Measurements from ENCODE around the gene REPIN1. TPM values are rescaled to one million over a fixed set of nuclear protein-coding genes. Genes with fewer than 3 reads are reported as not detected.
A peak's percentile ranks its signal among the peaks of the same experiment; 100 is the strongest.

REPIN1 gene
- total and polyA plus RNA-seq, 9 of the 15 experiments (the other 6 are each of a cell fraction or from before 2014, with no cell fraction given) = 8.1 to 283 (median 94.3) TPM

- POLR2A ChIA-PET = interaction anchor here (0.7 to 2.0 kb wide), 6 partner anchors 10 to 474 kb away, joined by 3 to 13 read pairs (median 4); partner anchors contain the start of gene ACTR3C
Measured at GRCh38 chr7:150335774-150336112, 32.9 kb upstream of the REPIN1 start.

More at GRCh38 chr7:150335774-150336112, 32.9 kb upstream of the REPIN1 start:
- WGBS (ENCODE audit: insufficient coverage, low coverage, missing lambda C conversion rate) = 64% methylated on average over 6 of the region's 6 CpGs
- no TSS peak for BruUV-seq (replicated peaks)
- Histone ChIP-seq H3K9ac (ENCODE audit: insufficient read depth in 1 of 2, low read depth in 2 of 2, low read length in 2 of 2) (no peak overlapping the region), H3K27me3 (ENCODE audit: control insufficient read depth in 2 of 2, insufficient read depth in 2 of 2, low read length in 2 of 2) (no peaks in the 10 kb centered on the region), H3K36me3 (ENCODE audit: control insufficient read depth, insufficient read depth, low read length) (peaks cover 53% of the 10 kb centered on the region; the same call in 2 of the 3 replicates), H3K79me2 (ENCODE audit: control insufficient read depth, insufficient read depth, low read length) (no peaks in the 10 kb centered on the region), H3K4me1 (replicated peaks in 1 of 2; ENCODE audit: control insufficient read depth in 2 of 2, insufficient read depth in 2 of 2, low read length in 2 of 2) (peaks cover 0 to 26% of the 10 kb centered on the region in 2 experiments; a peak in 3 of 5 replicates), H3K9me1 (ENCODE audit: control insufficient read depth, insufficient read depth, low read length) (peaks cover 6% of the 10 kb centered on the region), H3K4me2 (ENCODE audit: insufficient read depth, low read length) (no peak overlapping the region), H3K27ac (ENCODE audit: extremely low read depth, low read depth, low read length) (no peak overlapping the region), H4K20me1 (replicated peaks; ENCODE audit: control insufficient read depth, insufficient read depth, low read length) (peaks cover 5% of the 10 kb centered on the region; the same call in 1 of the 2 replicates), H2AFZ (ENCODE audit: low read depth, low read length) (no peak overlapping the region), H3K4me3 (no peak overlapping the region), H3K9me3 (replicated peaks; ENCODE audit: control insufficient read depth, insufficient read depth, low read depth, low read length) (no peaks in the 10 kb centered on the region)
- DNase-seq (ENCODE audit: extremely low read depth in 1 of 4, low spot score in 3 of 4) = no peak
- no peak for TF ChIP-seq CTCF (IDR thresholded peaks at IDR 0.05 in 2 of 3, conservative IDR thresholded peaks at IDR 0.05 in 1 of 3; ENCODE audit: insufficient read depth in 2 of 3, low read depth in 1 of 3, low read length in 3 of 3)
- TF ChIP-seq ETS1 (conservative IDR thresholded peaks at IDR 0.05; ENCODE audit: control insufficient read depth, low read depth, low read length) = no peak
- no peak for TF ChIP-seq ZNF146 (CRISPR knock-in tag; IDR thresholded peaks at IDR 0.05; ENCODE audit: unreplicated experiment)
- TF ChIP-seq ZNF830 (CRISPR knock-in tag; IDR thresholded peaks at IDR 0.05) = no peak
- TF ChIP-seq ARID4B (CRISPR knock-in tag; IDR thresholded peaks at IDR 0.05) = no peak
- TF ChIP-seq BRD9 (IDR thresholded peaks at IDR 0.05; ENCODE audit: low read depth, partially characterized antibody) = no peak
- TF ChIP-seq CREM (IDR thresholded peaks at IDR 0.05; ENCODE audit: low read depth) = no peak
- no peak for TF ChIP-seq ZEB2 (IDR thresholded peaks at IDR 0.05)
- no peak for TF ChIP-seq TFAM (CRISPR knock-in tag; conservative IDR thresholded peaks at IDR 0.05)
- in situ Hi-C loops (cut with MboI) (no loop called here), intact Hi-C loops (cut with micrococcal nuclease) (no loop called here)
- CTCF ChIA-PET (ENCODE audit: low intra/inter-chr PET ratio) = no interaction called here
- peak; percentile 6 for FAIRE-seq
- no peak for ATAC-seq

Measured in K562 (cell line).